ENCODE data around the gene EIF4A2.

EIF4A2 gene

DNA sequence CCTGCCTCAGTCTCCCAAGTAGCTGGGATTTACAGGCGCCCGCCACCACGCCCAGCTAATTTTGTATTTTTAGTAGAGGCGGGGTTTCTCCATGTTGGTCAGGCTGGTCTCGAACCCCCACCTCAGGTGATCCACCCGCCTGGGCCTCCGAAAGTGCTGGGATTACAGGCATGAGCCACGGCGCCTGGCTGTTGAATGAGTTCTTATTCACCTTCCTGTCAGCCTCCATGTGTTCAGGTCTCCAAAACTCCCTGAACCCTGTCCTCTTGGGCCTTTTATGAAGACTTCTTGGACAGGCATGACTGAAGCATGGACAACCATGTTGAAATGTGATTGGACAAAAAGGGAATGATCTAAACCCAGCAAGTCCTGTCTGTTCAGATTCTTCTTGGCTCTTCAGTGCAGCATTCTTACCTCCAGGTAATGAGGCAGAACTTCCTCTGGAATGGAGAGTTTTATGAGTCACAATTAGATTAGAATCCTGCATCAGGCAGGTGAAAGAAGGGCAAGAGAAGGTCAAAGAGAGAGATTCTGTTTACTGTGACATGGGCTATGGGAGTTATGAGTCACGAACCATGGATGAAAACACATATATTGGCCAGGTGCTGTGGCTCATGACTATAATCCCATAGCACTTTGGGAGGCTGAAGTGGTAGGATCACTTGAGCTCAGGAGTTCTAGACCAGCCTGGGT, 23.1 kb upstream of the EIF4A2 start:
- ATAC-seq = no peak
- no peak for TF ChIP-seq OSR1 (CRISPR knock-in tag; IDR thresholded peaks at IDR 0.05)

DNA sequence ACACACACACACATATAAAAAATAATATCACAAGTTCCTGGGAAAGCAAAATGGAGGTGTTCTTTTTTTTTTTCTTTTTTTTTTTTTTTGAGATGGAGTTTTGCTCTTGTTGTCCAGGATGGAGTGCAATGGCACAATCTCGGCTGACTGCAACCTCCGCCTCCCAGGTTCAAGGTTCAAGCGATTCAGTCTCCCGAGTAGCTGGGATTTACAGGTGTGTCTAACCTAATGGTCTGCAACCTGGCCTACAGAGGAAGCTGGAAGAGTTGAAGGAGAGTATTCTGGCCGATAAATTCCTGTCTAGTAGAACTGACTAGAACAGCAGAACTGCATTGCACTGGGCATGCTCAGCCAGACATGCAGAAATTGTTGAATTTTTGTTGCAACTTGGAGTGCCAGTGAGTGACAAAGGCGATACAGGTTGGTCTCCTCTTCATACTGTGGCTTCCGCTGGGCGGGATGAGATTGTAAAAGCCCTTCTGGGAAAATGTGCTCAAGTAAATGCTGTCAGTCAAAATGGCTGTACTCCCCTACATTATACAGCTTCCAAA, 22.4 kb upstream of the EIF4A2 start:
- TF ChIP-seq SNAI2 (CRISPR knock-in tag; IDR thresholded peaks at IDR 0.05) = no peak
- TF ChIP-seq RARB (CRISPR knock-in tag; IDR thresholded peaks at IDR 0.05) = no peak
- TF ChIP-seq, protein P1, sequence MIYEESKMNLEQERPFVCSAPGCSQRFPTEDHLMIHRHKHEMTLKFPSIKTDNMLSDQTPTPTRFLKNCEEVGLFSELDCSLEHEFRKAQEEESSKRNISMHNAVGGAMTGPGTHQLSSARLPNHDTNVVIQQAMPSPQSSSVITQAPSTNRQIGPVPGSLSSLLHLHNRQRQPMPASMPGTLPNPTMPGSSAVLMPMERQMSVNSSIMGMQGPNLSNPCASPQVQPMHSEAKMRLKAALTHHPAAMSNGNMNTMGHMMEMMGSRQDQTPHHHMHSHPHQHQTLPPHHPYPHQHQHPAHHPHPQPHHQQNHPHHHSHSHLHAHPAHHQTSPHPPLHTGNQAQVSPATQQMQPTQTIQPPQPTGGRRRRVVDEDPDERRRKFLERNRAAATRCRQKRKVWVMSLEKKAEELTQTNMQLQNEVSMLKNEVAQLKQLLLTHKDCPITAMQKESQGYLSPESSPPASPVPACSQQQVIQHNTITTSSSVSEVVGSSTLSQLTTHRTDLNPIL (CRISPR knock-in tag; IDR thresholded peaks at IDR 0.05; ENCODE audit: low read depth) = no peak
- TF ChIP-seq, protein P2, sequence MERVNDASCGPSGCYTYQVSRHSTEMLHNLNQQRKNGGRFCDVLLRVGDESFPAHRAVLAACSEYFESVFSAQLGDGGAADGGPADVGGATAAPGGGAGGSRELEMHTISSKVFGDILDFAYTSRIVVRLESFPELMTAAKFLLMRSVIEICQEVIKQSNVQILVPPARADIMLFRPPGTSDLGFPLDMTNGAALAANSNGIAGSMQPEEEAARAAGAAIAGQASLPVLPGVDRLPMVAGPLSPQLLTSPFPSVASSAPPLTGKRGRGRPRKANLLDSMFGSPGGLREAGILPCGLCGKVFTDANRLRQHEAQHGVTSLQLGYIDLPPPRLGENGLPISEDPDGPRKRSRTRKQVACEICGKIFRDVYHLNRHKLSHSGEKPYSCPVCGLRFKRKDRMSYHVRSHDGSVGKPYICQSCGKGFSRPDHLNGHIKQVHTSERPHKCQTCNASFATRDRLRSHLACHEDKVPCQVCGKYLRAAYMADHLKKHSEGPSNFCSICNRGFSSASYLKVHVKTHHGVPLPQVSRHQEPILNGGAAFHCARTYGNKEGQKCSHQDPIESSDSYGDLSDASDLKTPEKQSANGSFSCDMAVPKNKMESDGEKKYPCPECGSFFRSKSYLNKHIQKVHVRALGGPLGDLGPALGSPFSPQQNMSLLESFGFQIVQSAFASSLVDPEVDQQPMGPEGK (CRISPR knock-in tag; IDR thresholded peaks at IDR 0.05; ENCODE audit: borderline replicate concordance) = no peak
- no peak for TF ChIP-seq ESRRG (CRISPR knock-in tag; IDR thresholded peaks at IDR 0.05)
- no peak for TF ChIP-seq TCF4 (CRISPR knock-in tag; IDR thresholded peaks at IDR 0.05; ENCODE audit: borderline replicate concordance)
- TF ChIP-seq ZFP30 (CRISPR knock-in tag; IDR thresholded peaks at IDR 0.05) = no peak
- TF ChIP-seq, protein P3, sequence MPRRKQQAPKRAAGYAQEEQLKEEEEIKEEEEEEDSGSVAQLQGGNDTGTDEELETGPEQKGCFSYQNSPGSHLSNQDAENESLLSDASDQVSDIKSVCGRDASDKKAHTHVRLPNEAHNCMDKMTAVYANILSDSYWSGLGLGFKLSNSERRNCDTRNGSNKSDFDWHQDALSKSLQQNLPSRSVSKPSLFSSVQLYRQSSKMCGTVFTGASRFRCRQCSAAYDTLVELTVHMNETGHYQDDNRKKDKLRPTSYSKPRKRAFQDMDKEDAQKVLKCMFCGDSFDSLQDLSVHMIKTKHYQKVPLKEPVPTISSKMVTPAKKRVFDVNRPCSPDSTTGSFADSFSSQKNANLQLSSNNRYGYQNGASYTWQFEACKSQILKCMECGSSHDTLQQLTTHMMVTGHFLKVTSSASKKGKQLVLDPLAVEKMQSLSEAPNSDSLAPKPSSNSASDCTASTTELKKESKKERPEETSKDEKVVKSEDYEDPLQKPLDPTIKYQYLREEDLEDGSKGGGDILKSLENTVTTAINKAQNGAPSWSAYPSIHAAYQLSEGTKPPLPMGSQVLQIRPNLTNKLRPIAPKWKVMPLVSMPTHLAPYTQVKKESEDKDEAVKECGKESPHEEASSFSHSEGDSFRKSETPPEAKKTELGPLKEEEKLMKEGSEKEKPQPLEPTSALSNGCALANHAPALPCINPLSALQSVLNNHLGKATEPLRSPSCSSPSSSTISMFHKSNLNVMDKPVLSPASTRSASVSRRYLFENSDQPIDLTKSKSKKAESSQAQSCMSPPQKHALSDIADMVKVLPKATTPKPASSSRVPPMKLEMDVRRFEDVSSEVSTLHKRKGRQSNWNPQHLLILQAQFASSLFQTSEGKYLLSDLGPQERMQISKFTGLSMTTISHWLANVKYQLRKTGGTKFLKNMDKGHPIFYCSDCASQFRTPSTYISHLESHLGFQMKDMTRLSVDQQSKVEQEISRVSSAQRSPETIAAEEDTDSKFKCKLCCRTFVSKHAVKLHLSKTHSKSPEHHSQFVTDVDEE (CRISPR knock-in tag; IDR thresholded peaks at IDR 0.05) = no peak
- no peak for TF ChIP-seq BACH2 (CRISPR knock-in tag; IDR thresholded peaks at IDR 0.05; ENCODE audit: borderline replicate concordance)
- TF ChIP-seq OSR1 (CRISPR knock-in tag; IDR thresholded peaks at IDR 0.05) = no peak
- TF ChIP-seq ZNF70 (CRISPR knock-in tag; IDR thresholded peaks at IDR 0.05) = no peak
- no peak for TF ChIP-seq ZC3H10 (CRISPR knock-in tag; IDR thresholded peaks at IDR 0.05)
- TF ChIP-seq ZNF565 (CRISPR knock-in tag; conservative IDR thresholded peaks at IDR 0.05; ENCODE audit: low read depth) = no peak
- TF ChIP-seq, protein P4, sequence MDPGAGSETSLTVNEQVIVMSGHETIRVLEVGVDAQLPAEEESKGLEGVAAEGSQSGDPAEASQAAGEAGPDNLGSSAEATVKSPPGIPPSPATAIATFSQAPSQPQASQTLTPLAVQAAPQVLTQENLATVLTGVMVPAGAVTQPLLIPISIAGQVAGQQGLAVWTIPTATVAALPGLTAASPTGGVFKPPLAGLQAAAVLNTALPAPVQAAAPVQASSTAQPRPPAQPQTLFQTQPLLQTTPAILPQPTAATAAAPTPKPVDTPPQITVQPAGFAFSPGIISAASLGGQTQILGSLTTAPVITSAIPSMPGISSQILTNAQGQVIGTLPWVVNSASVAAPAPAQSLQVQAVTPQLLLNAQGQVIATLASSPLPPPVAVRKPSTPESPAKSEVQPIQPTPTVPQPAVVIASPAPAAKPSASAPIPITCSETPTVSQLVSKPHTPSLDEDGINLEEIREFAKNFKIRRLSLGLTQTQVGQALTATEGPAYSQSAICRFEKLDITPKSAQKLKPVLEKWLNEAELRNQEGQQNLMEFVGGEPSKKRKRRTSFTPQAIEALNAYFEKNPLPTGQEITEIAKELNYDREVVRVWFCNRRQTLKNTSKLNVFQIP (CRISPR knock-in tag; IDR thresholded peaks at IDR 0.05; ENCODE audit: borderline replicate concordance, low read depth) = no peak
- TF ChIP-seq TOX (CRISPR knock-in tag; IDR thresholded peaks at IDR 0.05; ENCODE audit: borderline replicate concordance) = no peak
- no peak for ATAC-seq

DNA sequence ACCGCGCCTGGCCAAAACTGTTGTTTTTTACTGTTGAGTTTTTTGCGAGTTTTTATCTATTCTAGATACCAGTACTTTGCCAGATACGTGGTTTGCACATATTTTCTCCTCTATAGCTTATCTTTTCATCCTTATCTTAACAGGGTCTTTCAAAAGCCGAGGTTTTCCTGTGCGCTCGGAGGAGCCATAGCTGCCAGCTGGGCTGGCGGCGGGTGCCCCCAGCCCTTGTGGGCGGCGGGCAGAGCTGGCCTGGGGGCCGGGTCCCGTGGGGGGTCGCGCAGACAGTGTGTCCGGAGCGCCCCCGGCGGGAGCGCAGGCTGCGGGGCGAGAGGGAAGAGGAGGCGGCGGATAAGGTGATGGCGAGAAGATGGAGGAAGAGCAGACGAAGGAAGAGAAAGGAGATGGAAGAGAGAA, 11.1 kb upstream of the EIF4A2 start:
- no peak for ATAC-seq
- TF ChIP-seq BACH2 (CRISPR knock-in tag; IDR thresholded peaks at IDR 0.05; ENCODE audit: borderline replicate concordance) (no peak), TCF4 (CRISPR knock-in tag; IDR thresholded peaks at IDR 0.05; ENCODE audit: borderline replicate concordance) (no peak), ESRRG (CRISPR knock-in tag; IDR thresholded peaks at IDR 0.05) (no peak), CSDC2 (CRISPR knock-in tag; IDR thresholded peaks at IDR 0.05) (no peak), OSR1 (CRISPR knock-in tag; IDR thresholded peaks at IDR 0.05) (no peak), ZFP30 (CRISPR knock-in tag; IDR thresholded peaks at IDR 0.05) (no peak), ARNTL (CRISPR knock-in tag; IDR thresholded peaks at IDR 0.05; ENCODE audit: borderline replicate concordance, low read depth) (no peak), ZNF565 (CRISPR knock-in tag; conservative IDR thresholded peaks at IDR 0.05; ENCODE audit: low read depth) (no peak), ISL1 (CRISPR knock-in tag; IDR thresholded peaks at IDR 0.05) (no peak)
- TF ChIP-seq, protein P1 (CRISPR knock-in tag; IDR thresholded peaks at IDR 0.05; ENCODE audit: low read depth) = no peak
- TF ChIP-seq, protein P4 (CRISPR knock-in tag; IDR thresholded peaks at IDR 0.05; ENCODE audit: borderline replicate concordance, low read depth) = no peak
- TF ChIP-seq, protein P3 (CRISPR knock-in tag; IDR thresholded peaks at IDR 0.05) = no peak

All from SK-N-SH treated with all-trans-retinoic acid at 6 μM for 48 hours (cell line).